Neural progenitor cell (in vitro differentiated cells): Measurements from ENCODE around the gene MYLK.

ENCODE experiments used
- EZH2 ChIP-seq: fragments of 200-600 bp; sonication (generic); IDR thresholded peaks from 2 replicates; pipeline ENCODE4 v1.6.1; 2017; ENCODE audit warnings: antibody characterized with exemption, mild to moderate bottlenecking, moderate library complexity
- TF ChIP-seq, protein P1 (sequence below): fragments of 200-600 bp; sonication (generic); IDR thresholded peaks from 2 replicates; pipeline ENCODE4 v1.5.1; 2017; ENCODE audit warnings: antibody characterized with exemption, mild to moderate bottlenecking

DNA sequence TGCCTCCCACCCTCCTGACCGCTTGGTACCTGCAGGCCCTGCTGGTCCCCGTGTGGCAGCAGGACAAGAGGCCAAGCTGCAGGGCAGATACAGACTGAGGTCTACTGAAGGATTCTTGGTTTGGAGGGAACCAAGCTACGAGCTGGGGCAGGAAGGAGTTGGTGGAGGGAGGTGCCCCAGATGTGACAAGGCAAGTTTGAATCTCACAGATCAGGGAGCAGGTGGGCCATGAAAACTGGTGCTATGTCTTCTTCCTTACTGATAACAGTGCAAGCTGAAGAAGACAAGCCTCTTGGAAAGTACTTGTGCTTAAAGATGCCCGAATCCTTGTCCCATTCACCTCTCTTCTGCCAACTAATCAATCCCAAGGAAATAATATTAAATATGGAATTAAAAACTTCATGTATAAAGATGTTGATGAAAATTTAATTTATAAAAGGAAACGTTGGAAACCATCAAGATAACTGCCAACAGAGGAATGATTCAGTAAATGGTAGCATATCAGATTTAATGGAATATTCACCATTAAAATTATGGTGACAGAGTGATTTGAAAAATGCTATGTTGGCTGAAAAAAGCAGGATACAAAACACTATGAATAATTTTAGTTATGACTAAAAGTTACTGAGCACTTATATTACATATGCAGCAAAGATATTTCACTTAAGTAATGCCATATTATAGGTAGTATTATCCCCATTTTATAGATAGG is 107.9 kb downstream of the MYLK start:
- TF ChIP-seq, protein P1, sequence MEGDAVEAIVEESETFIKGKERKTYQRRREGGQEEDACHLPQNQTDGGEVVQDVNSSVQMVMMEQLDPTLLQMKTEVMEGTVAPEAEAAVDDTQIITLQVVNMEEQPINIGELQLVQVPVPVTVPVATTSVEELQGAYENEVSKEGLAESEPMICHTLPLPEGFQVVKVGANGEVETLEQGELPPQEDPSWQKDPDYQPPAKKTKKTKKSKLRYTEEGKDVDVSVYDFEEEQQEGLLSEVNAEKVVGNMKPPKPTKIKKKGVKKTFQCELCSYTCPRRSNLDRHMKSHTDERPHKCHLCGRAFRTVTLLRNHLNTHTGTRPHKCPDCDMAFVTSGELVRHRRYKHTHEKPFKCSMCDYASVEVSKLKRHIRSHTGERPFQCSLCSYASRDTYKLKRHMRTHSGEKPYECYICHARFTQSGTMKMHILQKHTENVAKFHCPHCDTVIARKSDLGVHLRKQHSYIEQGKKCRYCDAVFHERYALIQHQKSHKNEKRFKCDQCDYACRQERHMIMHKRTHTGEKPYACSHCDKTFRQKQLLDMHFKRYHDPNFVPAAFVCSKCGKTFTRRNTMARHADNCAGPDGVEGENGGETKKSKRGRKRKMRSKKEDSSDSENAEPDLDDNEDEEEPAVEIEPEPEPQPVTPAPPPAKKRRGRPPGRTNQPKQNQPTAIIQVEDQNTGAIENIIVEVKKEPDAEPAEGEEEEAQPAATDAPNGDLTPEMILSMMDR, result no peak
- no peak for TF ChIP-seq EZH2
